ES-I3 (cell line): ENCODE measurements around the gene SCAP.
"Not testable (repeated sequence)": the region's sequence is repeated elsewhere in the genome, so short reads cannot be mapped to it uniquely, and the experiment has no call there.

Experiments
- H3K36me3 ChIP-seq: 2 replicates; pipeline ENCODE4 v1.6.1; 2013; ENCODE audit warnings: mild to moderate bottlenecking, low read length, control low read depth, moderate library complexity; ENCODE audit not compliant: insufficient read depth
- H3K4me1 ChIP-seq: 2 replicates; pipeline ENCODE4 v1.6.1; 2013; ENCODE audit warnings: mild to moderate bottlenecking, control low read depth, low read length; ENCODE audit not compliant: insufficient read depth
- H3K9ac ChIP-seq: 2 replicates; pipeline ENCODE4 v1.6.1; 2013; ENCODE audit warnings: low read depth, mild to moderate bottlenecking, low read length, moderate library complexity
- H3K9me3 ChIP-seq: 2 replicates; pipeline ENCODE4 v1.6.1; 2013; ENCODE audit warnings: mild to moderate bottlenecking, low read length, moderate library complexity; ENCODE audit not compliant: control insufficient read depth, insufficient read depth

The SCAP gene

DNA sequence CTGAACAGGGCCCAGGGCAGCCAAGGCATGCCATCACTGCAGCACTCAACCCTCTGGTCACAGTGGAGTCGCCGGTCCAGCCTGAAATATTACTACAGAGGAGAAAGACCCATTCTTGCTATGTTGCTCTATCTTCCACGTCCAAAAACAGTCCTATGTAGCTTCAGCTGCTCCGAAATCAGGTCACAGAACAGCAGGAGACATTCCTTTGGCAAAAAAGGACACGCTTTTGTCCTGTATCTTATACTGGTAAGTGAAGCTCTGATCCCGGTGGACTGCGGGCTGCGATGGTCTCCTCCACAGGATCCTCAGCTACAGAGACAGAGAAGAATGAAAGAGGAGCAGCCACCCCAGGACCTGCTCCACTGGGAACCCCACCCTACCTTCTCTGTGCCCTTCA, 20.1 kb upstream of the SCAP start:
- peaks cover 15% of the 10 kb centered on the region for H3K36me3 ChIP-seq
- no peak overlapping the region for H3K9ac ChIP-seq
- H3K4me1 ChIP-seq = no peaks in the 10 kb centered on the region
- no peaks in the 10 kb centered on the region for H3K9me3 ChIP-seq

DNA sequence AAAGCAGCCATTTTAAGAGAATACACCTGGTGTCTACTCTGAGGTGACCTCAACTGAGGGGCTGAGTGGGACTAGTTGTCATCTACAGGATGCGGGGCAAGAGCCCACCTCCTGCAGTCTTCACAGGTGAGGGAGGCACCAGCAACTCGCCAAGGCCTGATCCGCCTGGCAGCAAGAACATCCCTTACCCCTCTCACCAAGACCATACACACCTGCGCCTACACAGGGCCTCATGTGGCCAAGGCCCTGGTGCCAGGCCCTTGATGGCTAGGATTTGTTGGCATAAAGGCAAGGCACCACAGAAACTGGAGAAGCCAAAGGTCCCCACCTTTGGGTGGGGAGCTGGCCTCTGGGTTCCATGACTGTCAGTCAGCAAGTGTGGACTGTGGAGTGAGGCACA, 19.4 kb upstream of the SCAP start:
- Histone ChIP-seq H3K9ac (no peak overlapping the region), H3K36me3 (peaks cover 13% of the 10 kb centered on the region), H3K4me1 (no peaks in the 10 kb centered on the region), H3K9me3 (no peaks in the 10 kb centered on the region)

DNA sequence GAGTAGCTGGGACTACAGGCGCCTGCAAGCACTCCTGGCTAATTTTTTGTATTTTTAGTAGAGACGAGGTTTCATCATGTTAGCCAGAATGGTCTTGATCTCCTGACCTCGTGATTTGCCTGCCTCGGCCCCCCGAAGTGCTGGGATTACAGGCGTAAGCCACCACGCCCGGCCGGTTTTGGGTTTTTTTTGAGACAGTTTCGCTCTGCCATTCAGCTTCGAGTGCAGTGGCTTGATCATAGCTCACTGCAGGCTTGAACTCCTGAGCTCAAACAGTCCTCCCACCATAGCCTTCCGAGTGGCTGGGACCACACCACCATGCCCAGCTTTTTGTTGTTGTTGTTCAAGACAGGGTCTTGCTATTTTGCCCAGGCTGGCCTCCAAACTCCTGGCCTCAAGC, 16.0 kb upstream of the SCAP start:
- peaks cover 7% of the 10 kb centered on the region; the same call in 1 of the 2 replicates for H3K36me3 ChIP-seq
- H3K9me3 ChIP-seq = no peaks in the 10 kb centered on the region
- H3K9ac ChIP-seq = no peak overlapping the region
- H3K4me1 ChIP-seq = no peaks in the 10 kb centered on the region

DNA sequence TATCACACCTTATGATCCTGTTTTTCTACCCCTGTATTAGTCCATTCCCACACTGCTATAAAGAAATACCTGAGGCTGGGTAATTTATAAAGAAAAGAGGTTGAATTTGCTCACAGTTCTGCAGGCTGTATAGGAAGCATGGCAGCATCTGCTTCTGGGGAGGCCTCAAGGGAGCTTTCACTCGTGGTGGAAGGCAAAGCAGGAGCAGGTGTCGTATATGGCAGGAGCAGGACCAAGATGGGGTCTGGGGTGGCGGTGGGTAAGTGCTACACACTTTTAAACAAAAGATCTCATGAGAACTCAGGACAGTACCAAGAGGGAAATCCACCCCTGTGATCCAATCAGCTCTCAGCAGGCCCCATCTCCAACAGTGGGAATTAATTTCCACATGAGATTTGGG, 15.4 kb upstream of the SCAP start:
- no peaks in the 10 kb centered on the region for H3K9me3 ChIP-seq
- H3K9ac ChIP-seq = no peak overlapping the region
- H3K36me3 ChIP-seq = peaks cover 7% of the 10 kb centered on the region; the same call in 1 of the 2 replicates
- no peaks in the 10 kb centered on the region for H3K4me1 ChIP-seq

DNA sequence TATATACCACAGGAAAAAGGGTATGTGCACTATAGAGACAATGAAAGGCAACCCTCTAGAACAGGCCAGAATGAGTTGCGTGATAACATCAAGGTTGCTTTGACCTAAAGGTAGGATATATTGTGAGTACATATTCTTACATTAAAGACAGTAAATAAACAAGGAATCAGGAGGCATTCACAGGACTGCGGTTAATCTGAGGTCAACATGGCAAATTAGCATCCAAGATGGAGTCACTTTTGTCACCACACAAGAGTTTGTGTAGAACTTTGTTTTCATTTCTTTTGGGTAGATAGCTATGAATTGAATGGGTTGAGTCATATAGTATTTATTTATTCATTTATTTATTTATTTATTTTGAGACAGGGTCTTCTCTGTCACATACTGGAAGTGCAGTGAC, 11.5 kb upstream of the SCAP start:
- Histone ChIP-seq H3K4me1 (peaks cover 4% of the 10 kb centered on the region; the same call in 1 of the 2 replicates), H3K36me3 (no peaks in the 10 kb centered on the region), H3K9me3 (no peaks in the 10 kb centered on the region), H3K9ac (no peak overlapping the region)

DNA sequence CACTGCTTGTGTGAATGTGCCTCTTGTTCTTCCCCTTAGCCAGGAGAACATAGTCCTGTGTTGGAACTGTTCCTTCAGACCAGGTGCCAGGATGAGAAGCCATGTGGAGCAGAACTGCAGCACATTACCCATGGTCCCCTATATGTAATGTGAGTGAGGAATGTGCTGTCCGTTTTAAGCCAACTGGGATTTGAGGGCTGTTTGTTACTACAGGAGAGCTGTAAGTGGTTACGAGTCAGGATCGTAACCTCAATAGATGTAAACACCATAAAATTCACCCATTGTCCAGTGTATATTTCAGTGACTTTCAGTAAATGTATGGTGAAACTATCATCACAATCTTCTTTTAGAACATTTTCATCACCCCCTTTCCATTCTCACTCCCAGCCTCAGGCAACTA, 10.1 kb upstream of the SCAP start:
- no peaks in the 10 kb centered on the region for H3K9me3 ChIP-seq
- H3K9ac ChIP-seq = no peak overlapping the region
- H3K4me1 ChIP-seq = peaks cover 13% of the 10 kb centered on the region
- H3K36me3 ChIP-seq = no peaks in the 10 kb centered on the region

DNA sequence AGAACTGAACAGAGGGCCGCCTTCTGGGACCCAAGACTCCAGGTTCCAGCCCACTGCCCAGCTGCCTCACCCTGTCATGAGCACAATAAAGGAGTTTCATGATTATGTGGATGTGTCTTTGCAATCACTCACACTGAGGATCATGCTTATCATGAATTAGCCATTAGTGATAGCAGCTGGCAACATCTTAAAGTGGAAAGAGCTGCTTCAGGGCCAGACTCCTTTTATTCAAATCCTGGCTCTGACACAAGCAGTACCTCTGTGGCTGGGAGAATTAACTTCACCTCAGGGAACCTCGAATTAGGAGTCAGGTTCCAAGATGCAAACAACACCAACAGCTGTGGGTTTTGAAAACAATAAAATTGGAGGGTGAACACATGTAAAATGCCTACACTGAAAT, 6.6 kb upstream of the SCAP start:
- Histone ChIP-seq H3K9me3 (no peaks in the 10 kb centered on the region), H3K9ac (peak overlapping the region; percentile 13; the same call in 1 of the 2 replicates), H3K36me3 (no peaks in the 10 kb centered on the region), H3K4me1 (peaks cover 22% of the 10 kb centered on the region)

DNA sequence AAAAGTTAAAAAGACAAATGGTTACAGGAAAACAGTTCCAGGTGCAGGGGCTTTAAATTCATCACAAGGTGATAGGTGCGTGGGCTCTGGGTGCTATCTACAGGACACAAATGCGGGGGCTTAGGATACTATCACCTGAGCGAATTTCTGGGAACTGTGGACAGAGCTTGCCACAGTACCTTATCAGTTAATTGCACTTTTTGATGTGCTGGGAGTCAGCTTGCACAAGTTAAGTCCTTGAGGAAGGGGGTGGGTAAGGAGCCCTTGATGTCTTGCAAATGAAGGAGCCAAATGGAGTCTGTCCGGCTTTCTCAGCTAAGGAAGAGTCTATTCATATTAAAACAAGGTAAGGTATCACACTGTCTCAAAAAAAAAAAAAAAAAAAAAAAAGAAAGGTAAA, 6.0 kb upstream of the SCAP start:
- H3K9me3 ChIP-seq, H3K9ac ChIP-seq, H3K36me3 ChIP-seq: not testable (repeated sequence)
- H3K4me1 ChIP-seq = peaks cover 22% of the 10 kb centered on the region

DNA sequence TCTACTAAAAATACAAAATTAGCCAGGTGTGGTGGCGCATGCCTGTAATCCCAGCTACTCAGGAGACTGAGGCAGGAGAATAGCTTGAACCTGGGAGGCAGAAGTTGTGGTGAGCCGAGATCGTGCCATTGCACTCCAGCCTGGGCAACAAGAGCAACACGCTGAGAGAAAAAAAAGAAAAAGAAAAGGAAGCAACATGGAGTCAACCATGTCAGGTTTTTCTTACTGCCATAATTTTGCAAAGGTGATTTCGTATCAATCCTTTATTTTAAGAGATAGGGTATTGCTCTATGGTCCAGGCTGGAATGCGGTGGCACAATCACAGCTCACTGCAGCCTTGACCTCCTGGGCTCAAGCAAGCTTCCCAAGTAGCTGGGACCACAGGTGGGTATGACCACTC, 4.5 kb upstream of the SCAP start:
- H3K4me1 ChIP-seq = peaks cover 22% of the 10 kb centered on the region
- H3K36me3 ChIP-seq, H3K9ac ChIP-seq: not testable (repeated sequence)

DNA sequence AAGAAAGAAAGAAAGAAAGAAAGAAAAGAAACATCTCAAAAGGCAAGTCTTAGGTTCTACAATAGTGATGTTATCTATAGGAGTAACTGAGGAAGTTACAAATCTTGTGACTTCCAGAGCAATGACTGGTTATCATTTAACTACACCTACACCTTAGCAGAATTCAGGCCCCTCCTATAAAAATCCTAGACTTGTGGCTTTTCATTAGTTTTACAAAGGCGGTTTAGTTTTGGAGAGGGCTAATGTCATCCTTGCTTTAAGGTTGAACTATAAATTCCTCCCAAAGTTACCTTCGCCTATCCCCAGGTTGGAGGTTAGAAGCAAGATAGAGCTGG, 4.1 kb upstream of the SCAP start:
- Histone ChIP-seq H3K9me3 (no peaks in the 10 kb centered on the region), H3K9ac (no peak overlapping the region), H3K36me3 (no peaks in the 10 kb centered on the region), H3K4me1 (peaks cover 22% of the 10 kb centered on the region)

More for the DNA sequence above, 4.5 kb upstream of the SCAP start:
- not testable (repeated sequence) for H3K9me3 ChIP-seq

DNA sequence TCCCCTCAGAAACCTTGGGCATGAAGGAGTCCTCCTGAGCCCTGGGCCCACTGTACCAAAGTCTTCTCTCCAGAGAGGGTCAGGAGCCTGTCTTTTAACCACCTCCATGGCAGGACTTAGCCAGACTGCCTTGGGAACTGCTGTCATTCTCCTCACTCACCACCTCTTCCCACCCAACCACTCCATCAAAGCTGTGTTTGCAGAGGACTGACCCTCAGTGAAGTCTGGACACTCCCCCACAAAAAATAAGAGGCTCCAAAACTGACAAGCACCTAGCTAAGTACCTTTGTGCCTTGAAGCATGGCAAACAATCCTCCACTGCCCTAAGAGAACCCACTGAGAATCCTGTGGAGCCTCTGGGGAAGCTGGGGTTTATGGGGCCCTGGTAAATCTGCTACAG, 2.3 kb upstream of the SCAP start:
- H3K9me3 ChIP-seq = no peaks in the 10 kb centered on the region
- H3K4me1 ChIP-seq = peaks cover 22% of the 10 kb centered on the region
- no peak overlapping the region for H3K9ac ChIP-seq
- H3K36me3 ChIP-seq = no peaks in the 10 kb centered on the region

DNA sequence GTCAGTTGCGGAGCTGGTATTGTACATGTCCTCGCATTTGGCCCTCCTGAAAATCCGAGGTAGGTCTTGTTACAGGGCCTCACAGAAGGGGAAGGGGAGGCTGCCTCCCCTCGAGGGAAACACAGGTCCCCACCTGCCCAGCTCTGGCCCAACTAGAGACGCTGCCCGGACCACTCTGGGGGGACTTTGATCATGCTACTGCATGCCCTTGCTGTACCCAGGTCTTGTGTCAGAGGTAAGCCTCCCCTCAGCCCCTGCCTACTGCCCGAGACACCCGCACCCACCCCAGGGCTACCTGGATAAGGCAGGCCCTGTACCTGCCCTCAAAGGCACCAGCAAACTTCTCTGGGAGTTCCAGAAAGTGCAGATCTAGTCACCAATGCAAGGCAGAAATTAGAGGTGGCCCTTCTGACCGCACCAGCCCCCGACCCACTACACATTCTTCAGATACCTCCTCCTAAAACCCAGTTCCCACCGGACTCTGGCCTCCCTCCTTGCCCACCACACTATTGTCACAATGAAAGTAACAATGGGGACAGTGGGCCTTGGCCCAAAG, 981 bp upstream of the SCAP start:
- Histone ChIP-seq H3K36me3 (no peaks in the 10 kb centered on the region), H3K4me1 (peaks cover 16% of the 10 kb centered on the region), H3K9ac (peak overlapping the region; percentile 44; the same call in 1 of the 2 replicates), H3K9me3 (no peaks in the 10 kb centered on the region)

DNA sequence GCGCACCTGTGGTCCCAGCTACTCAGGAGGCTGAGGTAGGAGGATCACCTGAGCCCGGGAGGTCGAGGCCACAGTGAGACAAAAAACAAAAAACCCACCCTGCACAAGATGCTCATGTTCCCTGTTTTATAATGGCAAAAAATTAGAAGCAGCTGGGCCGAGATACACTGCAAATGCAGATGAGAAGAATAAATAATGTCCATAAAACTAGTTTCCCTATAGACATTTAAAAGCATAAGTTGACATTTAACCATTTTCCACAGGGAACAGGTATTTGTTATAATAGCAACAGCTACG, 537 bp upstream of the SCAP start:
- H3K9ac ChIP-seq = peak overlapping the region; percentile 44; the same call in 1 of the 2 replicates
- H3K4me1 ChIP-seq = peaks cover 12% of the 10 kb centered on the region
- no peaks in the 10 kb centered on the region for H3K36me3 ChIP-seq
- H3K9me3 ChIP-seq = no peaks in the 10 kb centered on the region

DNA sequence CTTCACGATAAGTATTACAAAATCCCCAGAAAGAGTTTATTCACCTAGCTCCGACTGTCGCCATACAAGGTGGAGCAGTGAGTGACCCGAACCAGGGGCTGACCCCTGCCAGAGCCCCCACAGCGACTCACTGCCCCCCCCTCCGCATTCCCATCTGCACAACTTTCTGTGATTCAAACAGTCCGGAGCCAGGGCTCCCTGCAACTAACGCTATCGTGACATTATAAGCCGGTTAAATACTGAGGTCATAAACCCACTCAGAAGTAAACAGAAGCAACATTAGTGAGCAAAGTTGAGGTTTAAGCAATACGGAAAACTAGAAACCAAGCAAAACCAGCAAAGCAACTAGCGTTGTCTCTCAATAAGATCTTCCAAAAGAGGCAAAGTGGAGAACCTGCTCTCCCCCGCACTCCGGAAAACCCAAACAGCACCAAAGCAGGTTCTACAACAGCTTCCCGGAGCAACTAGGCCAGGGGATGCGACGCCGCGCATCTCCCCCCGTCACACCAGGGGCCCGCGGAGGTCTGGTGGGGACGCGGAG, 642 bp downstream of the SCAP start:
- Histone ChIP-seq H3K4me1 (peaks cover 3% of the 10 kb centered on the region; the same call in 1 of the 2 replicates), H3K9ac (peak overlapping the region; percentile 81), H3K36me3 (no peaks in the 10 kb centered on the region), H3K9me3 (no peaks in the 10 kb centered on the region)

DNA sequence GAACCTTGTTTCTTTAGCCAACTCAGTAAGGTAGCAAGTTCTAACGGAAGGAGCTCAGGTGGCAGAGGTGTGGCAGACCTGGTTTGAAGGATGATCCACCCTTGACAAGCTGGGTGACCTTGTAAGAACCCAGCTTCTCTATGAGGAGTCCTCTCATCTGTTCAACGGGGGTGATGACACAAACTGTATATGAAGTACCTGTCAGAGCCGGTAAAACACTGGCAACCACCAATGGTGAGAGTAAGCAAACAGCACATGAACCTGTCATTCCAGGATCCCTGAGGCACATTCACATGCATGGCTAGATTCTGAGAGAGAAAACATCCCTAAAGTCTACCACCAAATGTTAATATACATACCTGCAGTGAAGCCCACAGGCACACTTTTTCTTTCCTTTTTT, 2.4 kb downstream of the SCAP start:
- Histone ChIP-seq H3K36me3 (no peaks in the 10 kb centered on the region), H3K9me3 (no peaks in the 10 kb centered on the region), H3K4me1 (no peaks in the 10 kb centered on the region), H3K9ac (no peak overlapping the region)

DNA sequence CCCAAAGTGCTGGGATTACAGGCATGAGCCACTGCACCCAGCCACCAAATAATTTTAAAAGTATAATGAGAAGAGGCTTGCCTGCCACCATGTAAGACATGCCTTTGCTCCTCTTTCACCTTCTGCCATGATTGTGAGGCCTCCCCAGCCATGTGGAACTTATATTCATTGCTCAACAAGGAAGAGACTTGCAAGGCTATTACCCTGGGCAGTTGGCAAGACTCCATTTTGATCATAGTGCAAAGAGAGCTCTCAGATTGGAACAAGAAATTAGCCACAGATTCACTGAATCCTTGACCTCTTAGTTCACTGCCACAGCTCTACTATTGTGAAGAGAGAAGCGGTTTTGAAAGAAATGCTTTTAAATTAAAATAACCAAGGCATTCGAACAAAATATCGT, 6.1 kb downstream of the SCAP start:
- Histone ChIP-seq H3K9me3 (no peaks in the 10 kb centered on the region; the same call in 1 of the 2 replicates), H3K36me3 (no peaks in the 10 kb centered on the region), H3K4me1 (no peaks in the 10 kb centered on the region), H3K9ac (no peak overlapping the region)
